ENCODE results near the gene ZNF219. TPM values are rescaled to one million over a fixed set of nuclear protein-coding genes. Genes with fewer than 3 reads are reported as not detected.

Gene ZNF219
- total and polyA plus RNA-seq, 10 of the 15 experiments (the other 5 are each of a cell fraction or from before 2014, with no cell fraction given), result 0.16 to 6.4 (median 1.9) TPM

- peak; percentile 93 for TF ChIP-seq CREB1 (IDR thresholded peaks at IDR 0.05; ENCODE audit: low read depth)
- TF ChIP-seq PKNOX1 (IDR thresholded peaks at IDR 0.05), result peak; percentile 93
- no peak for TF ChIP-seq RAD51 (IDR thresholded peaks at IDR 0.05)
- TF ChIP-seq HCFC1 (IDR thresholded peaks at IDR 0.05; ENCODE audit: low read length), result no peak
- peak; percentile 99; the same call in 1 of the 2 replicates for TF ChIP-seq RB1 (IDR thresholded peaks at IDR 0.05; ENCODE audit: borderline replicate concordance)
- TF ChIP-seq RCOR1 (conservative IDR thresholded peaks at IDR 0.05; ENCODE audit: low read depth, low read length), result 0 out of 2 replicates have a peak, but pooled peaks have one; percentile 54
- TF ChIP-seq MXI1 (IDR thresholded peaks at IDR 0.05; ENCODE audit: low read depth, low read length), result peak; percentile 47
- no peak for TF ChIP-seq ZBED1 (IDR thresholded peaks at IDR 0.05; ENCODE audit: borderline replicate concordance)
- TF ChIP-seq POLR2AphosphoS5 (IDR thresholded peaks at IDR 0.05; ENCODE audit: low read length), result peak; percentile 94
- TF ChIP-seq, protein P1, sequence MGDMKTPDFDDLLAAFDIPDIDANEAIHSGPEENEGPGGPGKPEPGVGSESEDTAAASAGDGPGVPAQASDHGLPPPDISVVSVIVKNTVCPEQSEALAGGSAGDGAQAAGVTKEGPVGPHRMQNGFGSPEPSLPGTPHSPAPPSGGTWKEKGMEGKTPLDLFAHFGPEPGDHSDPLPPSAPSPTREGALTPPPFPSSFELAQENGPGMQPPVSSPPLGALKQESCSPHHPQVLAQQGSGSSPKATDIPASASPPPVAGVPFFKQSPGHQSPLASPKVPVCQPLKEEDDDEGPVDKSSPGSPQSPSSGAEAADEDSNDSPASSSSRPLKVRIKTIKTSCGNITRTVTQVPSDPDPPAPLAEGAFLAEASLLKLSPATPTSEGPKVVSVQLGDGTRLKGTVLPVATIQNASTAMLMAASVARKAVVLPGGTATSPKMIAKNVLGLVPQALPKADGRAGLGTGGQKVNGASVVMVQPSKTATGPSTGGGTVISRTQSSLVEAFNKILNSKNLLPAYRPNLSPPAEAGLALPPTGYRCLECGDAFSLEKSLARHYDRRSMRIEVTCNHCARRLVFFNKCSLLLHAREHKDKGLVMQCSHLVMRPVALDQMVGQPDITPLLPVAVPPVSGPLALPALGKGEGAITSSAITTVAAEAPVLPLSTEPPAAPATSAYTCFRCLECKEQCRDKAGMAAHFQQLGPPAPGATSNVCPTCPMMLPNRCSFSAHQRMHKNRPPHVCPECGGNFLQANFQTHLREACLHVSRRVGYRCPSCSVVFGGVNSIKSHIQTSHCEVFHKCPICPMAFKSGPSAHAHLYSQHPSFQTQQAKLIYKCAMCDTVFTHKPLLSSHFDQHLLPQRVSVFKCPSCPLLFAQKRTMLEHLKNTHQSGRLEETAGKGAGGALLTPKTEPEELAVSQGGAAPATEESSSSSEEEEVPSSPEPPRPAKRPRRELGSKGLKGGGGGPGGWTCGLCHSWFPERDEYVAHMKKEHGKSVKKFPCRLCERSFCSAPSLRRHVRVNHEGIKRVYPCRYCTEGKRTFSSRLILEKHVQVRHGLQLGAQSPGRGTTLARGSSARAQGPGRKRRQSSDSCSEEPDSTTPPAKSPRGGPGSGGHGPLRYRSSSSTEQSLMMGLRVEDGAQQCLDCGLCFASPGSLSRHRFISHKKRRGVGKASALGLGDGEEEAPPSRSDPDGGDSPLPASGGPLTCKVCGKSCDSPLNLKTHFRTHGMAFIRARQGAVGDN (IDR thresholded peaks at IDR 0.05), result peak; percentile 66; the same call in 1 of the 2 replicates
- TF ChIP-seq IRF5 (IDR thresholded peaks at IDR 0.05; ENCODE audit: borderline replicate concordance), result peak; percentile 86
- TF ChIP-seq CBX3 (IDR thresholded peaks at IDR 0.05; ENCODE audit: borderline replicate concordance, low read depth), result no peak
- peak; percentile 51; the same call in 1 of the 2 replicates for TF ChIP-seq TBL1XR1 (IDR thresholded peaks at IDR 0.05; ENCODE audit: low read depth, low read length)
- peak; percentile 31; the same call in 1 of the 2 replicates for TF ChIP-seq MAX (IDR thresholded peaks at IDR 0.05; ENCODE audit: low read depth, low read length)
- peak; percentile 81 for TF ChIP-seq MLLT1 (IDR thresholded peaks at IDR 0.05)
- peak; percentile 98 for TF ChIP-seq RELB (IDR thresholded peaks at IDR 0.05; ENCODE audit: low read depth)
Measured at GRCh38 chr14:21103710-21104447, 5.4 kb upstream of the ZNF219 start (continued).
